Keratinocyte (primary cell): ENCODE measurements around the gene STEAP2. TPM values are rescaled to one million over a fixed set of nuclear protein-coding genes. Genes with fewer than 3 reads are reported as not detected.

Experiments
- DNase-seq: peaks from one replicate; pipeline ENCODE4 v3.0.0-alpha.2; 2011; ENCODE audit warnings: low read depth, missing footprints, low spot score
- FAIRE-seq: peaks from 2 replicates; lab custom pipeline; 2011; peaks lifted over from hg19 to GRCh38; lab: Jason Lieb, UNC
- H2AFZ ChIP-seq: 2 replicates; pipeline ENCODE4 v1.6.0; 2012; ENCODE audit warnings: low read length, control low read depth, inconsistent platforms; ENCODE audit not compliant: control insufficient read depth
- H3K27ac ChIP-seq: 2 replicates; pipeline ENCODE4 v1.5.1; 2011; ENCODE audit warnings: low read length; ENCODE audit not compliant: control insufficient read depth, insufficient read depth
- H3K27me3 ChIP-seq: 3 replicates; pipeline ENCODE4 v1.6.0; 2011; ENCODE audit warnings: low read length; ENCODE audit not compliant: control insufficient read depth, insufficient read depth; ENCODE audit errors: extremely low read depth
- H3K36me3 ChIP-seq, 2 experiments: 2 replicates in 1 of 2; 3 replicates in 1 of 2; pipeline ENCODE4 v1.5.1; 2011; ENCODE audit warnings: low read length in 2 of 2, mild to moderate bottlenecking in 1 of 2; ENCODE audit not compliant: control insufficient read depth in 2 of 2, insufficient read depth in 2 of 2; ENCODE audit errors: extremely low read depth in 1 of 2
- H3K4me1 ChIP-seq: 3 replicates; pipeline ENCODE4 v1.5.1; 2011; ENCODE audit warnings: low read length; ENCODE audit not compliant: control insufficient read depth, insufficient read depth; ENCODE audit errors: extremely low read depth
- H3K4me2 ChIP-seq: 3 replicates; pipeline ENCODE4 v1.6.0; 2011; ENCODE audit warnings: low read depth, low read length; ENCODE audit not compliant: control insufficient read depth, insufficient read depth; ENCODE audit errors: extremely low read depth
- H3K4me3 ChIP-seq, 3 experiments: fragments of 200-600 bp in 1 of 3; sonication (generic) in 1 of 3; 2 replicates in 2 of 3; 3 replicates in 1 of 3; pipeline ENCODE4 v1.5.1; 2011 to 2016; ENCODE audit warnings: low read length in 3 of 3, mild to moderate bottlenecking in 3 of 3, control low read depth in 2 of 3, inconsistent platforms in 1 of 3, low read depth in 1 of 3, mixed read lengths in 1 of 3, mixed run types in 1 of 3, moderate library complexity in 1 of 3; ENCODE audit not compliant: control insufficient read depth in 2 of 3, insufficient read depth in 2 of 3; ENCODE audit errors: extremely low read depth in 1 of 3
- H3K79me2 ChIP-seq: 2 replicates; pipeline ENCODE4 v1.6.0; 2012; ENCODE audit warnings: low read length; ENCODE audit not compliant: control insufficient read depth, insufficient read depth
- H3K9ac ChIP-seq: 3 replicates; pipeline ENCODE4 v1.6.0; 2011; ENCODE audit warnings: low read length; ENCODE audit not compliant: control insufficient read depth, insufficient read depth; ENCODE audit errors: extremely low read depth
- H3K9me1 ChIP-seq: 3 replicates; pipeline ENCODE4 v1.6.0; 2011; ENCODE audit warnings: low read length; ENCODE audit not compliant: control insufficient read depth, insufficient read depth; ENCODE audit errors: extremely low read depth
- H3K9me3 ChIP-seq: 2 replicates; pipeline ENCODE4 v1.5.1; 2012; ENCODE audit warnings: low read depth, low read length; ENCODE audit not compliant: control insufficient read depth
- H4K20me1 ChIP-seq: 3 replicates; pipeline ENCODE4 v1.6.0; 2011; ENCODE audit warnings: low read length; ENCODE audit not compliant: control insufficient read depth, insufficient read depth; ENCODE audit errors: extremely low read depth
- CTCF ChIP-seq, 3 experiments: IDR thresholded peaks in 1 of 3; conservative IDR thresholded peaks in 1 of 3; optimal IDR thresholded peaks in 1 of 3; 2 replicates in 2 of 3; 3 replicates in 1 of 3; pipeline versions ENCODE3 to v1.5.1; 2011; ENCODE audit warnings: low read length in 3 of 3, mild to moderate bottlenecking in 3 of 3, moderate library complexity in 2 of 3, control low read depth in 1 of 3, inconsistent platforms in 1 of 3; ENCODE audit not compliant: insufficient read depth in 2 of 3; ENCODE audit errors: extremely low read depth in 1 of 3
- EZH2 ChIP-seq: IDR thresholded peaks from one replicate; pipeline ENCODE4 v1.6.1; 2012; ENCODE audit warnings: inconsistent platforms, mild to moderate bottlenecking, low read length, moderate library complexity
- dilution Hi-C: fragments of 300-500 bp; cut with MboI; formaldehyde crosslinking; loops from one replicate; pipeline ENCODE4 v1.7.0; 2020; ENCODE audit warnings: low sequenced_read_pairs; ENCODE audit not compliant: extremely low pct_ligation_motif_present
- polyA plus RNA-seq, 5 experiments: library from polyadenylated mRNA; depleted of rRNA in 3 of 5; stranded (reverse) in 3 of 5; stranded (forward) in 1 of 5; unstranded in 1 of 5; fragments of >200 nt; gene quantifications; 1 replicate in 1 of 5; 2 replicates in 3 of 5; 3 replicates in 1 of 5; pipeline versions ENCODE4 v1.2.1 to v1.2.3, GENCODE V29; 2011 to 2012; ENCODE audit warnings: missing spikeins in 2 of 5, low read depth in 1 of 5, low replicate concordance in 1 of 5

Gene STEAP2
- polyA plus RNA-seq, 1 donor (not counting 4 experiments of a cell fraction or from before 2014, with no cell fraction given) = 3.9 TPM

- Histone ChIP-seq H3K9me1 (no peaks in the 10 kb centered on the region), H2AFZ (no peak overlapping the region), H3K79me2 (no peaks in the 10 kb centered on the region), H3K27ac (no peak overlapping the region), H4K20me1 (no peaks in the 10 kb centered on the region), H3K4me2 (no peak overlapping the region), H3K36me3 (no peaks in the 10 kb centered on the region), H3K9ac (no peak overlapping the region), H3K27me3 (no peaks in the 10 kb centered on the region), H3K9me3 (no peaks in the 10 kb centered on the region), H3K4me3 (no peak overlapping the region), H3K4me1 (no peaks in the 10 kb centered on the region)
- DNase-seq = no peak
- TF ChIP-seq CTCF (optimal IDR thresholded peaks at IDR 0.05 in 1 of 3, IDR thresholded peaks at IDR 0.05 in 1 of 3, conservative IDR thresholded peaks at IDR 0.05 in 1 of 3; ENCODE audit: extremely low read depth in 1 of 3, insufficient read depth in 2 of 3, low read length in 3 of 3) (no peak), EZH2 (no peak)
- dilution Hi-C loops = no loop called here
- no peak for FAIRE-seq
Measured at GRCh38 chr7:90269163-90269562, 57.6 kb downstream of the STEAP2 start.

- Histone ChIP-seq H3K4me2 (no peak overlapping the region), H3K9me1 (no peaks in the 10 kb centered on the region), H3K9ac (no peak overlapping the region), H3K4me3 (no peak overlapping the region), H3K9me3 (no peaks in the 10 kb centered on the region), H3K27me3 (no peaks in the 10 kb centered on the region), H2AFZ (no peak overlapping the region), H3K79me2 (no peaks in the 10 kb centered on the region), H4K20me1 (no peaks in the 10 kb centered on the region), H3K4me1 (no peaks in the 10 kb centered on the region), H3K36me3 (no peaks in the 10 kb centered on the region), H3K27ac (no peak overlapping the region)
- no peak for FAIRE-seq
- dilution Hi-C loops = no loop called here
- TF ChIP-seq CTCF (optimal IDR thresholded peaks at IDR 0.05 in 1 of 3, IDR thresholded peaks at IDR 0.05 in 1 of 3, conservative IDR thresholded peaks at IDR 0.05 in 1 of 3; ENCODE audit: extremely low read depth in 1 of 3, insufficient read depth in 2 of 3, low read length in 3 of 3) (no peak), EZH2 (no peak)
- no peak for DNase-seq
Measured at GRCh38 chr7:90270431-90271178, 59.1 kb downstream of the STEAP2 start.
